SK-N-SH treated with all-trans-retinoic acid at 6 μM for 48 hours (cell line): Measurements from ENCODE around the gene DIP2A.
"Not testable (repeated sequence)": the region's sequence is repeated elsewhere in the genome, so short reads cannot be mapped to it uniquely, and the experiment has no call there.

Source experiments
- ATAC-seq: fragments of 200-7000 bp; cut with Tn5 transposase; 3 replicates; pipeline ENCODE4 v1.9.1; 2020; ENCODE audit warnings: mild to moderate bottlenecking, moderate library complexity
- BACH2 ChIP-seq: fragments of 250-450 bp; sonication (Bioruptor Pico); IDR thresholded peaks from 2 replicates; pipeline ENCODE4 v1.9.0; 2021; ENCODE audit warnings: mild to moderate bottlenecking, borderline replicate concordance
- ESRRG ChIP-seq: fragments of 250-450 bp; sonication (Bioruptor Pico); IDR thresholded peaks from 2 replicates; pipeline ENCODE4 v1.6.1; 2021; ENCODE audit warnings: mild to moderate bottlenecking
- GLIS3 ChIP-seq: fragments of 250-450 bp; sonication (Bioruptor Pico); IDR thresholded peaks from 2 replicates; pipeline ENCODE4 v1.5.0; 2020; ENCODE audit warnings: mild to moderate bottlenecking, moderate library complexity
- ISL1 ChIP-seq: fragments of 250-450 bp; sonication (Bioruptor Pico); IDR thresholded peaks from 2 replicates; pipeline ENCODE4 v2.1.2; 2022; ENCODE audit warnings: mild to moderate bottlenecking, moderate library complexity
- OSR1 ChIP-seq: fragments of 250-450 bp; sonication (Bioruptor Pico); IDR thresholded peaks from 2 replicates; pipeline ENCODE4 v1.8.0; 2022; ENCODE audit warnings: moderate library complexity, mild to moderate bottlenecking, inconsistent platforms
- PPARA ChIP-seq: fragments of 250-450 bp; sonication (Bioruptor Pico); IDR thresholded peaks from 2 replicates; pipeline ENCODE4 v1.5.0; 2020; ENCODE audit warnings: mild to moderate bottlenecking, borderline replicate concordance
- SNAI2 ChIP-seq: fragments of 250-450 bp; sonication (Bioruptor Pico); IDR thresholded peaks from 2 replicates; pipeline ENCODE4 v1.5.0; 2020; ENCODE audit warnings: mild to moderate bottlenecking, moderate library complexity
- TOX ChIP-seq: fragments of 250-450 bp; sonication (Bioruptor Pico); IDR thresholded peaks from 2 replicates; pipeline ENCODE4 v1.8.0; 2021; ENCODE audit warnings: mild to moderate bottlenecking, moderate library complexity, borderline replicate concordance
- ZFP3 ChIP-seq: fragments of 250-450 bp; sonication (Bioruptor Pico); IDR thresholded peaks from 2 replicates; pipeline ENCODE4 v1.5.0; 2020; ENCODE audit warnings: mild to moderate bottlenecking, moderate library complexity
- ZFP30 ChIP-seq: fragments of 450-650 bp; formaldehyde crosslinking; IDR thresholded peaks from 2 replicates; pipeline ENCODE4 v1.5.0; 2022; ENCODE audit warnings: mild to moderate bottlenecking, moderate library complexity
- ZNF565 ChIP-seq: fragments of 450-650 bp; formaldehyde crosslinking; conservative IDR thresholded peaks from 2 replicates; pipeline ENCODE4 v1.5.0; 2020; ENCODE audit warnings: low read depth, mild to moderate bottlenecking, moderate library complexity
- TF ChIP-seq, protein P1 (sequence below): fragments of 250-450 bp; sonication (Bioruptor Pico); IDR thresholded peaks from 2 replicates; pipeline ENCODE4 v1.5.0; 2020; ENCODE audit warnings: mild to moderate bottlenecking, moderate library complexity
- TF ChIP-seq, protein P2 (sequence below): fragments of 250-450 bp; sonication (Bioruptor Pico); IDR thresholded peaks from 2 replicates; pipeline ENCODE4 v1.5.1; 2020; ENCODE audit warnings: low read depth, mild to moderate bottlenecking, moderate library complexity
- TF ChIP-seq, protein P3 (sequence below): fragments of 250-450 bp; sonication (Bioruptor Pico); IDR thresholded peaks from 2 replicates; pipeline ENCODE4 v1.8.0; 2021; ENCODE audit warnings: low read depth, mild to moderate bottlenecking, moderate library complexity, borderline replicate concordance
- TF ChIP-seq, protein P4 (sequence below): fragments of 250-450 bp; sonication (Bioruptor Pico); IDR thresholded peaks from 2 replicates; pipeline ENCODE4 v1.8.0; 2020; ENCODE audit warnings: mild to moderate bottlenecking, moderate library complexity, borderline replicate concordance

Gene DIP2A

DNA sequence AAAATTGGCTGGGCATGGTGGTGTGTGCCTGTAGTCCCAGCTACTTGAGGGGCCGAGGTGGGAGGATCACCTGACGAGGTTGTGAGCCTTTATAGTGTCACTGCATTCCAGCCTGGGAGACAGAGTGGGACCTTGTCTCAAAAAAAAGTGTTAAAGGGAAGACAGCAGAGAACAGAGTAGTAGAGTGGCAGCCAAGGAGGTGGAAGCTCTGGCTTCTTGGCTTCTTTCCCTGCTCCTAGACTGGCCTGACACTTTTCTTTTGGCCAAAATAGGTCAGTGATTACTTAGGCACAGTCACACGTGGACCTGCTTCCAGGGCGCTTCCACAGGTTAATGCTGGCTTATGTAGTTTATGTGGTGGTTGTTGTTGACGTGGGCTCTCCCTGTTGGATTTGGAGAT is 3.2 kb downstream of the DIP2A start (continued):
- TF ChIP-seq, protein P1, sequence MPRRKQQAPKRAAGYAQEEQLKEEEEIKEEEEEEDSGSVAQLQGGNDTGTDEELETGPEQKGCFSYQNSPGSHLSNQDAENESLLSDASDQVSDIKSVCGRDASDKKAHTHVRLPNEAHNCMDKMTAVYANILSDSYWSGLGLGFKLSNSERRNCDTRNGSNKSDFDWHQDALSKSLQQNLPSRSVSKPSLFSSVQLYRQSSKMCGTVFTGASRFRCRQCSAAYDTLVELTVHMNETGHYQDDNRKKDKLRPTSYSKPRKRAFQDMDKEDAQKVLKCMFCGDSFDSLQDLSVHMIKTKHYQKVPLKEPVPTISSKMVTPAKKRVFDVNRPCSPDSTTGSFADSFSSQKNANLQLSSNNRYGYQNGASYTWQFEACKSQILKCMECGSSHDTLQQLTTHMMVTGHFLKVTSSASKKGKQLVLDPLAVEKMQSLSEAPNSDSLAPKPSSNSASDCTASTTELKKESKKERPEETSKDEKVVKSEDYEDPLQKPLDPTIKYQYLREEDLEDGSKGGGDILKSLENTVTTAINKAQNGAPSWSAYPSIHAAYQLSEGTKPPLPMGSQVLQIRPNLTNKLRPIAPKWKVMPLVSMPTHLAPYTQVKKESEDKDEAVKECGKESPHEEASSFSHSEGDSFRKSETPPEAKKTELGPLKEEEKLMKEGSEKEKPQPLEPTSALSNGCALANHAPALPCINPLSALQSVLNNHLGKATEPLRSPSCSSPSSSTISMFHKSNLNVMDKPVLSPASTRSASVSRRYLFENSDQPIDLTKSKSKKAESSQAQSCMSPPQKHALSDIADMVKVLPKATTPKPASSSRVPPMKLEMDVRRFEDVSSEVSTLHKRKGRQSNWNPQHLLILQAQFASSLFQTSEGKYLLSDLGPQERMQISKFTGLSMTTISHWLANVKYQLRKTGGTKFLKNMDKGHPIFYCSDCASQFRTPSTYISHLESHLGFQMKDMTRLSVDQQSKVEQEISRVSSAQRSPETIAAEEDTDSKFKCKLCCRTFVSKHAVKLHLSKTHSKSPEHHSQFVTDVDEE (CRISPR knock-in tag), result no peak
- TF ChIP-seq OSR1 (no peak), PPARA (CRISPR knock-in tag) (no peak)
- TF ChIP-seq, all 23 proteins: peak for 0

DNA sequence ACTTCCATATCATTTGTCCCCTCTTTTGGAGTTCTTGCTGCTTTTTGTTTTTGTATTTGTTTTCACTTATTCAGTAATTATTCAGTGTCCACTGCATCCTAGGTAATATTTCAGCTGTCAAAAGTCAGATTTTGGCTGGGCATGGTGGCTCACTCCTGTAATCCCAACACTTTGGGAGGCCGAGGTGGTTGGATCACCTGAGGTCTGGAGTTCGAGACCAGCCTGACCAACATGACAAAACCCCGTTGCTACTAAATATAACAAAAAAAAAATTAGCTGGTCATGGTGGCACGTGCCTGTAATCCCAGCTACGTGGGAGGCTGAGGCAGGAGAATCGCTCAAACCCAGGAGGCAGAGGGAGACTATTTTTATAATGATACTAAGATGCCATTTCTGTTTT is 6.5 kb downstream of the DIP2A start:
- not testable (repeated sequence) for ATAC-seq

DNA sequence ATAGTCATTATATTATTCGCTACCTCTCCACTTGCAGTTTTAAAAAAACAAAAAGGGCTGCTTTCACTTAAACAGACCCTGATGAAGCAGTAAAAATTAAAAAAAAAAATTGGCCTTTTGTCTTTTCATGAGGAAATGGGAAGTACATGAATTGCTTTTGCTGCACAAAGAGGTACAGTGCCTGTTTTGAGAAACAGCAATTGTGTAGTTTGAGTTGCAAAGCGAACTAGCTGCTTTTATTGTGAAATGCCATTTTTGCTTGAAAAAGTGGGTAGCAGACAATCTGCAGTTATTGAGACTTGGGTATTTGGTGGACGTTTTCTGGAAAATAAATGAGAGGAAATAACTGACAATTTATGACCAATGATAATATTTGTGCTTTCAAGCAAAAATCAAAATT is 7.0 kb downstream of the DIP2A start:
- no peak for ATAC-seq
- TF ChIP-seq ZFP3 (no peak), PPARA (CRISPR knock-in tag) (no peak), SNAI2 (CRISPR knock-in tag) (no peak), ESRRG (CRISPR knock-in tag) (no peak), ZNF565 (CRISPR knock-in tag) (no peak), TOX (CRISPR knock-in tag) (no peak)
- TF ChIP-seq, protein P2, sequence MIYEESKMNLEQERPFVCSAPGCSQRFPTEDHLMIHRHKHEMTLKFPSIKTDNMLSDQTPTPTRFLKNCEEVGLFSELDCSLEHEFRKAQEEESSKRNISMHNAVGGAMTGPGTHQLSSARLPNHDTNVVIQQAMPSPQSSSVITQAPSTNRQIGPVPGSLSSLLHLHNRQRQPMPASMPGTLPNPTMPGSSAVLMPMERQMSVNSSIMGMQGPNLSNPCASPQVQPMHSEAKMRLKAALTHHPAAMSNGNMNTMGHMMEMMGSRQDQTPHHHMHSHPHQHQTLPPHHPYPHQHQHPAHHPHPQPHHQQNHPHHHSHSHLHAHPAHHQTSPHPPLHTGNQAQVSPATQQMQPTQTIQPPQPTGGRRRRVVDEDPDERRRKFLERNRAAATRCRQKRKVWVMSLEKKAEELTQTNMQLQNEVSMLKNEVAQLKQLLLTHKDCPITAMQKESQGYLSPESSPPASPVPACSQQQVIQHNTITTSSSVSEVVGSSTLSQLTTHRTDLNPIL (CRISPR knock-in tag), result no peak
- TF ChIP-seq, protein P3, sequence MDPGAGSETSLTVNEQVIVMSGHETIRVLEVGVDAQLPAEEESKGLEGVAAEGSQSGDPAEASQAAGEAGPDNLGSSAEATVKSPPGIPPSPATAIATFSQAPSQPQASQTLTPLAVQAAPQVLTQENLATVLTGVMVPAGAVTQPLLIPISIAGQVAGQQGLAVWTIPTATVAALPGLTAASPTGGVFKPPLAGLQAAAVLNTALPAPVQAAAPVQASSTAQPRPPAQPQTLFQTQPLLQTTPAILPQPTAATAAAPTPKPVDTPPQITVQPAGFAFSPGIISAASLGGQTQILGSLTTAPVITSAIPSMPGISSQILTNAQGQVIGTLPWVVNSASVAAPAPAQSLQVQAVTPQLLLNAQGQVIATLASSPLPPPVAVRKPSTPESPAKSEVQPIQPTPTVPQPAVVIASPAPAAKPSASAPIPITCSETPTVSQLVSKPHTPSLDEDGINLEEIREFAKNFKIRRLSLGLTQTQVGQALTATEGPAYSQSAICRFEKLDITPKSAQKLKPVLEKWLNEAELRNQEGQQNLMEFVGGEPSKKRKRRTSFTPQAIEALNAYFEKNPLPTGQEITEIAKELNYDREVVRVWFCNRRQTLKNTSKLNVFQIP (CRISPR knock-in tag), result no peak

DNA sequence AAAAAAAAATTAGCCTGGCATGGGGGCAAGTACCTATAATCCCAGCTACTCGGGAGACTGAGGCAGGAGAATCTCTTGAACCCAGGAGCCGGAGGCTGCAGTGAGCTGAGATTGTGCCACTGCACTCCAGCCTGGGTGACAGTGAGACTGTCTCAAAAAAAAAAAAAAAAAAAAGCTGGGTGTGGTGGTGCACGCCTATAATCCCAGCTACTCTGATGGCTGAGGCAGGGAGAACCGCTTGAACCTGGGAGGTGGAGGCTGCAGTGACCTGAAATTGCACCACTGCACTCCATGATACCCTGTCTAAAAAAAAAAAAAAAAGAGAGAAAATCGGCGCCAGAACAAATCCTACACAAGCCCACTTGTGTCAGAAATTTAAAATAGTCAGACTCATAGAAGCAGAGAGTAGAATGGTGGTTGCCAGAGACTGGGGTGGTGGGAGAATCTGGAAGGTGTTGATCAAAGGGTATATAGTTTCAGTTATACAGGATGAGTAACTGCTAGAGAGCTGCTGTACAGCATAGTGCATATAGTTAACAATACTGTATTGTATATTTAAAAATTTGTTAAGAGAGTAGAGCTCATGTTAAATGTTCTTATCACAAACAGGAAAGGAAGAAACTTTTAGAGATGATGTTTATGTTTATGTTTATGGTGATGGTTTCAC is 9.6 kb downstream of the DIP2A start:
- TF ChIP-seq BACH2 (no peak), ZFP30 (no peak), GLIS3 (no peak)
- TF ChIP-seq, protein P3 (CRISPR knock-in tag), result no peak
- TF ChIP-seq, protein P4, sequence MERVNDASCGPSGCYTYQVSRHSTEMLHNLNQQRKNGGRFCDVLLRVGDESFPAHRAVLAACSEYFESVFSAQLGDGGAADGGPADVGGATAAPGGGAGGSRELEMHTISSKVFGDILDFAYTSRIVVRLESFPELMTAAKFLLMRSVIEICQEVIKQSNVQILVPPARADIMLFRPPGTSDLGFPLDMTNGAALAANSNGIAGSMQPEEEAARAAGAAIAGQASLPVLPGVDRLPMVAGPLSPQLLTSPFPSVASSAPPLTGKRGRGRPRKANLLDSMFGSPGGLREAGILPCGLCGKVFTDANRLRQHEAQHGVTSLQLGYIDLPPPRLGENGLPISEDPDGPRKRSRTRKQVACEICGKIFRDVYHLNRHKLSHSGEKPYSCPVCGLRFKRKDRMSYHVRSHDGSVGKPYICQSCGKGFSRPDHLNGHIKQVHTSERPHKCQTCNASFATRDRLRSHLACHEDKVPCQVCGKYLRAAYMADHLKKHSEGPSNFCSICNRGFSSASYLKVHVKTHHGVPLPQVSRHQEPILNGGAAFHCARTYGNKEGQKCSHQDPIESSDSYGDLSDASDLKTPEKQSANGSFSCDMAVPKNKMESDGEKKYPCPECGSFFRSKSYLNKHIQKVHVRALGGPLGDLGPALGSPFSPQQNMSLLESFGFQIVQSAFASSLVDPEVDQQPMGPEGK (CRISPR knock-in tag), result no peak
- ATAC-seq, result no peak

DNA sequence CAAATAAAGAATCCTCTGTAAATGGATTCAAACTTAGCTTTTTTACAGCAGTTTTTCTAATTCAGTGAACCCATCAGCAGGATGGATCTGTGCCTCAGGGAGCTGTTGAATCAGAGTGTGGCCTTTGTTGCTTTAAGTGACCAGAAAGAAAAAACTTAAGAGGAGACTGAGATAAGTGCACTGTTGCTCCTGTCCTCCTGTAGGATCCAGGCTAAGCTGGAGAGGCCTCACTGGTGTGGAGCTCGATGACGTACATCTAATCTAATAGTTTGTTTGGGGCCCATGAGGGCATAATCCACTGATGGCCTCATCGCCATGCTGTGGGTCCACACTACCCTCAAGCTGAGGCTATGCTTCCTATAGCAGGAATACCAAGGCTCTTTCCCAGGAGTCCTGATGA is 10.6 kb downstream of the DIP2A start:
- no peak for ATAC-seq
- no peak for TF ChIP-seq ESRRG (CRISPR knock-in tag)
- no peak for TF ChIP-seq ZFP30
- TF ChIP-seq, protein P3 (CRISPR knock-in tag), result no peak
- TF ChIP-seq ISL1 (CRISPR knock-in tag), result no peak
- no peak for TF ChIP-seq SNAI2 (CRISPR knock-in tag)
- no peak for TF ChIP-seq TOX (CRISPR knock-in tag)
